ENCODE measurements around the gene DDO.

Gene DDO

GRCh38 chr6:110421749-110422443 is 6.5 kb upstream of the DDO start:
- in situ Hi-C loops (cut with HindIII; ENCODE audit: low sequenced_read_pairs) = no loop called here

- in situ Hi-C loops (cut with HindIII; ENCODE audit: low sequenced_read_pairs) = no loop called here
Measured at GRCh38 chr6:110419028-110419739, 3.8 kb upstream of the DDO start.

- in situ Hi-C loops (cut with HindIII; ENCODE audit: low sequenced_read_pairs) = no loop called here
Measured at GRCh38 chr6:110418594-110418993, 3.2 kb upstream of the DDO start.

GRCh38 chr6:110414669-110415068 is 706 bp downstream of the DDO start:
- in situ Hi-C loops (cut with HindIII; ENCODE audit: low sequenced_read_pairs) = no loop called here

GRCh38 chr6:110412360-110412759 is 3.0 kb downstream of the DDO start:
- in situ Hi-C loops (cut with HindIII; ENCODE audit: low sequenced_read_pairs) = no loop called here

- in situ Hi-C loops (cut with HindIII; ENCODE audit: low sequenced_read_pairs) = no loop called here
Measured at GRCh38 chr6:110410511-110410910, 4.9 kb downstream of the DDO start.

GRCh38 chr6:110409794-110410193 is 5.6 kb downstream of the DDO start:
- in situ Hi-C loops (cut with HindIII; ENCODE audit: low sequenced_read_pairs) = no loop called here

GRCh38 chr6:110408901-110409300 is 6.5 kb downstream of the DDO start:
- in situ Hi-C loops (cut with HindIII; ENCODE audit: low sequenced_read_pairs) = no loop called here

- in situ Hi-C loops (cut with HindIII; ENCODE audit: low sequenced_read_pairs) = no loop called here
Measured at GRCh38 chr6:110404607-110405006, 10.8 kb downstream of the DDO start.

- in situ Hi-C loops (cut with HindIII; ENCODE audit: low sequenced_read_pairs) = no loop called here
Measured at GRCh38 chr6:110401585-110402176, 13.7 kb downstream of the DDO start.

- in situ Hi-C loops (cut with HindIII; ENCODE audit: low sequenced_read_pairs) = no loop called here
Measured at GRCh38 chr6:110400208-110400607, 15.2 kb downstream of the DDO start.

- in situ Hi-C loops (cut with HindIII; ENCODE audit: low sequenced_read_pairs) = no loop called here
Measured at GRCh38 chr6:110399219-110400071, 15.9 kb downstream of the DDO start.

GRCh38 chr6:110398778-110399177 is 16.6 kb downstream of the DDO start:
- in situ Hi-C loops (cut with HindIII; ENCODE audit: low sequenced_read_pairs) = no loop called here

- in situ Hi-C loops (cut with HindIII; ENCODE audit: low sequenced_read_pairs) = no loop called here
Measured at GRCh38 chr6:110395221-110395620, 20.2 kb downstream of the DDO start.

- in situ Hi-C loops (cut with HindIII; ENCODE audit: low sequenced_read_pairs) = no loop called here
Measured at GRCh38 chr6:110394409-110394808, 21.0 kb downstream of the DDO start.

- in situ Hi-C loops (cut with HindIII; ENCODE audit: low sequenced_read_pairs) = no loop called here
Measured at GRCh38 chr6:110392727-110393126, 22.6 kb downstream of the DDO start.

GRCh38 chr6:110390404-110390803 is 25.0 kb downstream of the DDO start:
- in situ Hi-C loops (cut with HindIII; ENCODE audit: low sequenced_read_pairs) = no loop called here

GRCh38 chr6:110389689-110390382 is 25.5 kb downstream of the DDO start:
- in situ Hi-C loops (cut with HindIII; ENCODE audit: low sequenced_read_pairs) = loop anchor here (10.0 kb wide), 1 partner anchor 215 kb away; the partner anchor contains the start of gene WASF1

- in situ Hi-C loops (cut with HindIII; ENCODE audit: low sequenced_read_pairs) = loop anchor here (10.0 kb wide), 1 partner anchor 213 kb away; the partner anchor contains the start of gene WASF1
Measured at GRCh38 chr6:110387986-110388385, 27.4 kb downstream of the DDO start.

- in situ Hi-C loops (cut with HindIII; ENCODE audit: low sequenced_read_pairs) = loop anchor here (10.0 kb wide), 1 partner anchor 211 kb away; the partner anchor contains the start of gene WASF1
Measured at GRCh38 chr6:110385458-110385863, 29.9 kb downstream of the DDO start.
